ENCODE results near the gene EHMT1. TPM values are rescaled to one million over a fixed set of nuclear protein-coding genes. Genes with fewer than 3 reads are reported as not detected.

Gene EHMT1
- total and polyA plus RNA-seq, 10 of the 15 experiments (the other 5 are each of a cell fraction or from before 2014, with no cell fraction given): 2.9 to 100 (median 48.1) TPM

- FAIRE-seq: no peak
- H3K9ac ChIP-seq (ENCODE audit: control insufficient read depth, insufficient read depth, low read length): no peak overlapping the region
- intact Hi-C loops (cut with micrococcal nuclease; ENCODE audit: unreplicated experiment): no loop called here
- no peak overlapping the region for H2AFZ ChIP-seq (ENCODE audit: control insufficient read depth, low read depth, low read length)
- RAD21 ChIA-PET (ENCODE audit: unreplicated experiment): no interaction called here
- WGBS (ENCODE audit: insufficient coverage, insufficient replicate concordance, low lambda C conversion rate, missing lambda C conversion rate): 98% methylated on average over 17 of the region's 17 CpGs
- peaks cover 9% of the 10 kb centered on the region; the same call in 2 of the 3 replicates for H3K9me3 ChIP-seq (replicated peaks; ENCODE audit: control insufficient read depth, insufficient read depth, low read length)
- no peak for DNase-seq (ENCODE audit: low read depth, low spot score)
- BruUV-seq (replicated peaks): no TSS peak
- peaks cover 33 to 44% of the 10 kb centered on the region in 2 experiments for H3K36me3 ChIP-seq (ENCODE audit: control insufficient read depth in 2 of 2, insufficient read depth in 2 of 2, low read length in 1 of 2)
- peaks cover 25% of the 10 kb centered on the region for H3K79me2 ChIP-seq (ENCODE audit: control insufficient read depth, insufficient read depth, low read length)
- no peak overlapping the region for H3K4me2 ChIP-seq (ENCODE audit: control insufficient read depth, insufficient read depth)
- TF ChIP-seq NFXL1 (IDR thresholded peaks at IDR 0.05; ENCODE audit: borderline replicate concordance) (no peak), CEBPB (IDR thresholded peaks at IDR 0.05; ENCODE audit: borderline replicate concordance in 1 of 2, low read depth in 2 of 2, low read length in 2 of 2) (no peak), SPI1 (IDR thresholded peaks at IDR 0.05; ENCODE audit: borderline replicate concordance, insufficient read depth, low read depth, low read length) (no peak), YBX1 (IDR thresholded peaks at IDR 0.05) (no peak), POLR2A (IDR thresholded peaks at IDR 0.05; ENCODE audit: low read depth, low read length) (no peak), RB1 (IDR thresholded peaks at IDR 0.05; ENCODE audit: borderline replicate concordance) (no peak), MYB (IDR thresholded peaks at IDR 0.05; ENCODE audit: borderline replicate concordance, low read depth, low read length) (no peak), ZBED1 (IDR thresholded peaks at IDR 0.05; ENCODE audit: borderline replicate concordance) (no peak), IRF3 (IDR thresholded peaks at IDR 0.05) (no peak), ZSCAN29 (IDR thresholded peaks at IDR 0.05) (no peak), POLR2AphosphoS2 (IDR thresholded peaks at IDR 0.05; ENCODE audit: low read depth, low read length) (no peak), SMAD1 (IDR thresholded peaks at IDR 0.05; ENCODE audit: low read depth, partially characterized antibody) (no peak), GATAD2B (conservative IDR thresholded peaks at IDR 0.05; ENCODE audit: low read depth) (no peak), MTA2 (IDR thresholded peaks at IDR 0.05; ENCODE audit: low read depth) (no peak)
- TF ChIP-seq, protein P1, sequence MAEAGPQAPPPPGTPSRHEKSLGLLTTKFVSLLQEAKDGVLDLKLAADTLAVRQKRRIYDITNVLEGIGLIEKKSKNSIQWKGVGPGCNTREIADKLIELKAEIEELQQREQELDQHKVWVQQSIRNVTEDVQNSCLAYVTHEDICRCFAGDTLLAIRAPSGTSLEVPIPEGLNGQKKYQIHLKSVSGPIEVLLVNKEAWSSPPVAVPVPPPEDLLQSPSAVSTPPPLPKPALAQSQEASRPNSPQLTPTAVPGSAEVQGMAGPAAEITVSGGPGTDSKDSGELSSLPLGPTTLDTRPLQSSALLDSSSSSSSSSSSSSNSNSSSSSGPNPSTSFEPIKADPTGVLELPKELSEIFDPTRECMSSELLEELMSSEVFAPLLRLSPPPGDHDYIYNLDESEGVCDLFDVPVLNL (IDR thresholded peaks at IDR 0.05; ENCODE audit: low read depth, low read length): no peak
- H4K20me1 ChIP-seq (ENCODE audit: control insufficient read depth, insufficient read depth): no peaks in the 10 kb centered on the region
- no peak for ATAC-seq
- in situ Hi-C loops (cut with MboI): no loop called here
- no peak overlapping the region for H3K27ac ChIP-seq (ENCODE audit: control insufficient read depth, insufficient read depth)
- SMC1A ChIA-PET (ENCODE audit: uncharacterized antibody, unreplicated experiment): interaction anchor here (1.7 kb wide), 1 partner anchor 10 kb away, joined by 4 read pairs; no protein-coding TSS in a partner anchor
- POLR2A ChIA-PET: no interaction called here
- CTCF ChIA-PET: no interaction called here
- H3K4me3 ChIP-seq: no peak overlapping the region
- H3K27me3 ChIP-seq (replicated peaks in 1 of 2; ENCODE audit: control insufficient read depth in 2 of 2, insufficient read depth in 2 of 2, low read length in 1 of 2): no peaks in the 10 kb centered on the region
- H3K4me1 ChIP-seq (ENCODE audit: control insufficient read depth, insufficient read depth, low read length): peaks cover 42% of the 10 kb centered on the region
Observed at GRCh38 chr9:137764171-137764671, 145.4 kb downstream of the EHMT1 start.

Measured in GM12878 (cell line).